Stimulated activated CD4-positive, alpha-beta T cell treated with anti-CD3 and anti-CD28 coated beads, Interleukin-4, amount 100 ng/mL, for 1 hour (primary cell): Measurements from ENCODE around the gene DBX2.
"Not testable (repeated sequence)": the region's sequence is repeated elsewhere in the genome, so short reads cannot be mapped to it uniquely, and the experiment has no call there.

ENCODE experiments used
- DNase-seq: peaks from one replicate; pipeline ENCODE4 v3.0.0-alpha.2; 2020

The DBX2 gene

GRCh38 chr12:45050751-45051571 is at the start of gene DBX2:
DBX2 (minus strand) TSS chr12:45051099; CDS start chr12:45050927, 172 bp downstream.
- no peak for DNase-seq

GRCh38 chr12:45098766-45099165 is 47.9 kb upstream of the DBX2 start:
- DNase-seq: no peak

GRCh38 chr12:45095417-45095816 is 44.5 kb upstream of the DBX2 start:
- DNase-seq: not testable (repeated sequence)

- no peak for DNase-seq
These were observed 42.2 kb upstream of the DBX2 start for GRCh38 chr12:45093051-45093450.

- DNase-seq: no peak
These were observed 38.6 kb upstream of the DBX2 start for GRCh38 chr12:45089411-45090075.

GRCh38 chr12:45088608-45089007 is 37.7 kb upstream of the DBX2 start:
- no peak for DNase-seq

GRCh38 chr12:45084248-45084647 is 33.3 kb upstream of the DBX2 start:
- not testable (repeated sequence) for DNase-seq

- no peak for DNase-seq
These were observed 26.4 kb upstream of the DBX2 start for GRCh38 chr12:45077251-45077650.

- DNase-seq: no peak
These were observed 25.6 kb upstream of the DBX2 start for GRCh38 chr12:45076417-45077026.

GRCh38 chr12:45075587-45076282 is 24.8 kb upstream of the DBX2 start:
- no peak for DNase-seq

GRCh38 chr12:45065125-45065626 is 14.3 kb upstream of the DBX2 start:
- no peak for DNase-seq

GRCh38 chr12:45060976-45061375 is 10.1 kb upstream of the DBX2 start:
- no peak for DNase-seq

- DNase-seq: no peak
These were observed 750 bp upstream of the DBX2 start for GRCh38 chr12:45051572-45052125.

- no peak for DNase-seq
These were observed 768 bp downstream of the DBX2 start for GRCh38 chr12:45049912-45050750.

GRCh38 chr12:45042599-45042998 is 8.3 kb downstream of the DBX2 start:
- no peak for DNase-seq

- DNase-seq: no peak
These were observed 9.9 kb downstream of the DBX2 start for GRCh38 chr12:45040977-45041376.

GRCh38 chr12:45039757-45040156 is 11.1 kb downstream of the DBX2 start:
- no peak for DNase-seq

GRCh38 chr12:45034861-45035265 is 16.0 kb downstream of the DBX2 start:
- DNase-seq: no peak

- DNase-seq: no peak
These were observed 33.0 kb downstream of the DBX2 start for GRCh38 chr12:45017916-45018315.

- DNase-seq: no peak
These were observed 36.5 kb downstream of the DBX2 start for GRCh38 chr12:45014396-45014795.

GRCh38 chr12:45012749-45013148 is 38.1 kb downstream of the DBX2 start:
- DNase-seq: no peak

GRCh38 chr12:45010059-45010458 is 40.8 kb downstream of the DBX2 start:
- no peak for DNase-seq
